Right ventricle myocardium inferior (tissue), 1 donor: ENCODE measurements around the gene FBXL17. TPM values are rescaled to one million over a fixed set of nuclear protein-coding genes. Genes with fewer than 3 reads are reported as not detected.

Experiments
- ATAC-seq: fragments of 200-7000 bp; cut with Tn5 transposase; one replicate; pipeline ENCODE4 v1.9.1; 2020; ENCODE audit warnings: mild to moderate bottlenecking, moderate library complexity
- DNase-seq: peaks from one replicate; pipeline ENCODE4 v3.0.0; 2021; ENCODE audit errors: missing footprints
- intact Hi-C: fragments of 100-400 bp; cut with DNase I; formaldehyde crosslinking; loops from one replicate; pipeline ENCODE4 v1.11.0; 2022
- total RNA-seq: library from RNA; stranded (reverse); fragmentation: NEBNext Ultra II Directional; extraction: Animal tissue kit (Norgen Biotek cat#: 25700); gene quantifications from one replicate; pipeline ENCODE4 v1.2.1, GENCODE V29; 2021
- donor health status: DM: no; HTN: yes; CAD: no; lungs with severe emphysema.

The FBXL17 gene
- total RNA-seq, 1 donor from 2014 or later: 43.6 TPM

GRCh38 chr5:108136493-108136892 lies 245.4 kb downstream of the FBXL17 start:
- ATAC-seq (no peak), DNase-seq (no peak)
- intact Hi-C loops: no loop called here

DNA sequence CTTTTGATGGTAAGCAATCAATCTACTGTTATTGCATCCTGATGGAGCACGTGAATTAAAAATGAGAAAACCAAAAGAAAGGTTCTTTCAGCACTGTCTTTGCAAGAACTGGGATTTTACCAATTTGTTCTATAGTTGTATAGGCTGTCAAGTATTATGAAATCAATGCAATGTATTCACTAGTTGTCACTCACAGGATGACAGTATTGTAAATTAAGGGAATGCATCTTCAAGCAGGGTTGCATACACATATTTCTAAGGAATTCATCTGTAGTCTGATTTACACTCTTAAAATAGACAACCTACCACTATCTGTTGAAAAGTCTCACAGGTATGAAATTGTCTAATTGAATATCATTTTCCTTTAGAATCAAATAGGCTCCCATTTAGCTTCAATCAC lies 252.8 kb downstream of the FBXL17 start:
- intact Hi-C loops: no loop called here
- DNase-seq (no peak), ATAC-seq (no peak)

- ATAC-seq (no peak), DNase-seq (no peak)
- intact Hi-C loops: no loop called here
These were observed 256.0 kb downstream of the FBXL17 start for GRCh38 chr5:108125771-108126511.

- ATAC-seq (no peak), DNase-seq (no peak)
- intact Hi-C loops: no loop called here
These were observed 257.3 kb downstream of the FBXL17 start for GRCh38 chr5:108124596-108124995.

GRCh38 chr5:108122702-108123101 lies 259.2 kb downstream of the FBXL17 start:
- intact Hi-C loops: no loop called here
- peak; percentile 52 for ATAC-seq
- DNase-seq: no peak

GRCh38 chr5:108118813-108119514 lies 262.9 kb downstream of the FBXL17 start:
- no peak for DNase-seq
- intact Hi-C loops: no loop called here
- peak; percentile 79 for ATAC-seq

DNA sequence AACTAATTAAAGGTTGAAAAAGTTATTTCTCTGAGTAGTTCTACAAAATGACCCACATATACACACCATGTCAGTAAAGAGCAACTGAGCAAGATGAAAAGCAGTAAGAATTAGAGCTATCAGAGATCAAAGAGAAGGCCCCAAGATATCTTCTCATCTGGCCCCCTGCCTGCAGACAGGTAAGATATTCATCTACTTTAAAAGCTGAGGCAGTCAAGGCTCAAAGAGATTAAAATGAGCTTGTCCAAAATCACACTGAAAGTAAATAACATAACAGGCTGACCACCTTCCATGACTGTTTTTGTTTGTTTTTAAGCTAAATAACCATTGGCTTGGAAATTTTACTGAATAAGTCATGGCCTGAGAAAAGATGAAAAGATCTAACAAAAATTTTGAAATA lies 266.2 kb downstream of the FBXL17 start:
- intact Hi-C loops: no loop called here
- no peak for DNase-seq
- no peak for ATAC-seq

GRCh38 chr5:108113950-108114349 lies 267.9 kb downstream of the FBXL17 start:
- intact Hi-C loops: no loop called here
- DNase-seq (no peak), ATAC-seq (no peak)

DNA sequence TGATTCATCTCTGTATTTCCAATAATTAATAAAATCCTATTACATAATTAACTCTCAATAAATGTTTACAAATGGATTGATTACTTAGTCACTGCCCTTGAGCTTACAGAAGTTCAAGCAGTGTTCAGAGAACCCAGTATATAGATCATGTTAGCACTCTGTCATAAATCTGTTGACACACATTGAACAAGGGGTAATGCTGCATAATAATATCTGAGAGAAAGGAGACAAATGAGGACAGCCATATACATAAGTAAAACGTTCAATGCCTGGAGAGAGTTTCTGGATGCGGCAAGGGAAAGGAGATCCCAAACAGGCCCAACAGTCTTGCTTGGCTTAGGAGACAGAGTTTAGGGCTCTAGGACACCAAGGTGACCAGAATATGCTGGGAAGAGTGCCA lies 270.2 kb downstream of the FBXL17 start:
- intact Hi-C loops: no loop called here
- DNase-seq (no peak), ATAC-seq (no peak)

GRCh38 chr5:108109059-108109458 lies 272.8 kb downstream of the FBXL17 start:
- DNase-seq (no peak), ATAC-seq (no peak)
- intact Hi-C loops: no loop called here

- ATAC-seq: no peak
- intact Hi-C loops: no loop called here
These were observed 277.4 kb downstream of the FBXL17 start for GRCh38 chr5:108104448-108104847.

GRCh38 chr5:108102463-108102862 lies 279.4 kb downstream of the FBXL17 start:
- intact Hi-C loops: no loop called here
- DNase-seq (no peak), ATAC-seq (no peak)

More at GRCh38 chr5:108104448-108104847, 277.4 kb downstream of the FBXL17 start:
- no peak for DNase-seq

- peak; percentile 46 for ATAC-seq
- intact Hi-C loops: no loop called here
- no peak for DNase-seq
These were observed 280.1 kb downstream of the FBXL17 start for GRCh38 chr5:108101821-108102220.

- DNase-seq (no peak), ATAC-seq (peak; percentile 90)
- intact Hi-C loops: no loop called here
These were observed 280.8 kb downstream of the FBXL17 start for GRCh38 chr5:108101130-108101529.

DNA sequence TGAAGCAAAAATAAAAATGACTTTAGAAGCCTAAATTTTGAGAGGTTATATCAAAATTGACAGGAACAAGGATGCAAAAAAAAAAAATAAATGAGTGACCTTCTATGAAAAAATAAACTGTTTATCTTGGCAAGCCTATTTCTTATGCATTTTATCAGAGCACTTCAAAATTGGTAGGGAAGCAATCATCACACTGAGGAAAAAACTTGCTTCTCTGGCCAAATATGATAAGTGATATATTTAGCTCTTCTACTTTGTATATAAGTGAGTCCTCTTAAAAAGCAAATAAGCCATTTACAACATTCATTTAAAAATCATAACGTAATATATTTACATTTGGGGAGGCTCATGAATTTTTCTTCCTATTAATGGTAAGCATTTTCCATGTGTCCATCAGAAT lies 287.1 kb downstream of the FBXL17 start:
- ATAC-seq (no peak), DNase-seq (no peak)
- intact Hi-C loops: no loop called here

GRCh38 chr5:108093186-108093585 lies 288.7 kb downstream of the FBXL17 start:
- ATAC-seq (no peak), DNase-seq (no peak)
- intact Hi-C loops: no loop called here

DNA sequence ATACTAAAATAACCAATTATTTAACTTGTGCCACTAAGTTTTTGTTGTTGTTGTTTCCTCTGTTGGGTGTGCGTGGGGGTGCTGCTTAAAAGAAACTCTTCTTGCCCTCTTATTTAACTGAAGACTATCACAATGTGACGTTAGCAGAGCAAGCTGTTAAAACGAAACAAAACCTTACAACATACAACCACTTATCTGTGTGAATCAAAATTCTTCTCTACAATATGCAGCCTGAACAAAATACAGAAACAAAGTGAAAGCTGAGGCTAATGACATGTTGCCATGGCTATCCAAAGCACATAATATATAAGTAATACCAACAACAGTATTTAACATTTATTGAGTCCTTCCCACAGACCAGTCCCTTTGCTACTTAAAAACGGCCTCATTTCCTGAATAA lies 291.0 kb downstream of the FBXL17 start:
- intact Hi-C loops: no loop called here
- ATAC-seq: no peak
- no peak for DNase-seq

- intact Hi-C loops: no loop called here
- no peak for ATAC-seq
These were observed 297.8 kb downstream of the FBXL17 start for GRCh38 chr5:108084105-108084504.

DNA sequence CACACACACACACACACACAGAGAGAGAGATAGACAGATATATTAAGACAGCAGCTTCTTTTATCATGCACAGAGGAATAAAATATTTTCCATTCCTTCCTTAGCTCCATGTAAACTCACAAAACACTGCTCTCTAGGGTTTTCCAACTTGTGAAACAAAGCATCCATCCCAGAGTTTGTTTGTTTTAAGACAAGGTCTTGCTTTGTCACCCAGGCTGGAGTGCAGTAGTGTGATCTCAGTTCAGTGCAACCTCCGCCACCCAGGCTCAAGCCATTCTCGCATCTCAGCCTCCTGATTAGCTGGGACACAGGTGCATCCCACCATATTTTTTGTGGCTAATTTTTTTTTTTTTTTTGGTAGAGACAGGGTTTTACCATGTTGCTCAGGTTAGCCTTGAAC lies 298.7 kb downstream of the FBXL17 start:
- DNase-seq: no peak
- intact Hi-C loops: no loop called here
- no peak for ATAC-seq

More at GRCh38 chr5:108084105-108084504, 297.8 kb downstream of the FBXL17 start:
- no peak for DNase-seq

GRCh38 chr5:108081707-108082106 lies 300.2 kb downstream of the FBXL17 start:
- intact Hi-C loops: no loop called here
- DNase-seq (no peak), ATAC-seq (no peak)
